Kidney epithelial cell (primary cell): Measurements from ENCODE around the gene PCDHA8. TPM values are rescaled to one million over a fixed set of nuclear protein-coding genes. Genes with fewer than 3 reads are reported as not detected.

ENCODE experiments used
- DNase-seq: peaks from one replicate; pipeline ENCODE4 v3.0.0-alpha.2; 2010; ENCODE audit warnings: low read depth
- H3K27me3 ChIP-seq: 2 replicates; pipeline ENCODE4 v1.6.0; 2011; ENCODE audit warnings: low read length; ENCODE audit not compliant: control insufficient read depth, insufficient read depth
- H3K36me3 ChIP-seq: 2 replicates; pipeline ENCODE4 v1.5.1; 2011; ENCODE audit warnings: low read length; ENCODE audit not compliant: control insufficient read depth, insufficient read depth
- H3K4me3 ChIP-seq: 2 replicates; pipeline ENCODE4 v1.5.1; 2011; ENCODE audit warnings: low read depth, mild to moderate bottlenecking, control low read depth, low read length
- CTCF ChIP-seq: IDR thresholded peaks from 2 replicates; pipeline ENCODE4 v1.5.1; 2011; ENCODE audit warnings: mild to moderate bottlenecking, moderate library complexity, low read length, control low read depth, inconsistent platforms; ENCODE audit not compliant: insufficient read depth, poor library complexity, severe bottlenecking
- total RNA-seq: library from RNA; depleted of rRNA; stranded (reverse); fragments of >200 nt; gene quantifications from 2 replicates; pipeline ENCODE4 v1.2.3, GENCODE V29; 2015

PCDHA8 gene
- total RNA-seq, 1 donor from 2014 or later, result not detected

- Histone ChIP-seq H3K36me3 (no peaks in the 10 kb centered on the region), H3K27me3 (peaks cover 3% of the 10 kb centered on the region), H3K4me3 (no peak within 1 kb of the TSS)
- TF ChIP-seq CTCF, result peak; percentile 20
- no peak for DNase-seq
Measured at GRCh38 chr5:140881889-140882590, 41.1 kb downstream of the PCDHA8 start, which contains the start of gene PCDHA13. TSS of gene PCDHA13 (plus strand) at chr5:140882124. CDS start at chr5:140882269, 145 bp downstream.

GRCh38 chr5:140882591-140882899 lies 41.6 kb downstream of the PCDHA8 start:
- Histone ChIP-seq H3K4me3 (no peak overlapping the region), H3K27me3 (peaks cover 3% of the 10 kb centered on the region), H3K36me3 (no peaks in the 10 kb centered on the region)
- no peak for TF ChIP-seq CTCF
- no peak for DNase-seq

- Histone ChIP-seq H3K27me3 (peaks cover 3% of the 10 kb centered on the region), H3K4me3 (no peak overlapping the region), H3K36me3 (no peaks in the 10 kb centered on the region)
- no peak for TF ChIP-seq CTCF
- no peak for DNase-seq
Measured at GRCh38 chr5:140883373-140883772, 42.4 kb downstream of the PCDHA8 start.

- Histone ChIP-seq H3K27me3 (peaks cover 3% of the 10 kb centered on the region), H3K36me3 (no peaks in the 10 kb centered on the region), H3K4me3 (no peak overlapping the region)
- TF ChIP-seq CTCF, result no peak
- DNase-seq, result no peak
Measured at GRCh38 chr5:140883927-140884697, 43.1 kb downstream of the PCDHA8 start.

Other genes starting within 250 kb of the PCDHA8 start
- 0.29 and 1.9 TPM in 2 replicates for gene CD14, start 208.0 kb upstream of the PCDHA8 start, total RNA-seq
- gene TMCO6, start 201.7 kb upstream of the PCDHA8 start, total RNA-seq, result 35.6 and 66.8 TPM in 2 replicates
- 46.4 and 51.2 TPM in 2 replicates for gene NDUFA2, start 193.6 kb upstream of the PCDHA8 start, total RNA-seq
- 107 and 111 TPM in 2 replicates for gene IK, start 193.4 kb upstream of the PCDHA8 start, total RNA-seq
- gene WDR55, start 176.3 kb upstream of the PCDHA8 start, total RNA-seq, result 20.1 and 22.5 TPM in 2 replicates
- gene DND1, start 167.6 kb upstream of the PCDHA8 start, total RNA-seq, result 0.34 and 1.0 TPM in 2 replicates
- gene HARS1, start 149.8 kb upstream of the PCDHA8 start, total RNA-seq, result 80.6 and 97.1 TPM in 2 replicates
- gene HARS2, start 149.7 kb upstream of the PCDHA8 start, total RNA-seq, result 31.6 and 33.9 TPM in 2 replicates
- gene ZMAT2, start 140.7 kb upstream of the PCDHA8 start, total RNA-seq, result 27.2 and 42.4 TPM in 2 replicates
- gene PCDHA1, start 55.0 kb upstream of the PCDHA8 start, total RNA-seq, result not detected in 2 replicates
- not detected in 2 replicates for gene PCDHA2, start 46.3 kb upstream of the PCDHA8 start, total RNA-seq
- 0.07 and 0.25 TPM in 2 replicates for gene PCDHA3, start 40.1 kb upstream of the PCDHA8 start, total RNA-seq
- 0.27 and 1.2 TPM in 2 replicates for gene PCDHA4, start 34.1 kb upstream of the PCDHA8 start, total RNA-seq
- gene PCDHA5, start 19.6 kb upstream of the PCDHA8 start, total RNA-seq, result not detected in 2 replicates
- gene PCDHA6, start 13.2 kb upstream of the PCDHA8 start, total RNA-seq, result 0.21 and 0.27 TPM in 2 replicates
- 0.07 and 0.25 TPM in 2 replicates for gene PCDHA7, start 6.9 kb upstream of the PCDHA8 start, total RNA-seq
- under 0.01 TPM in 2 replicates for gene PCDHA9, start 7.2 kb downstream of the PCDHA8 start, total RNA-seq
- gene PCDHA10, start 14.7 kb downstream of the PCDHA8 start, total RNA-seq, result 0.33 and 0.68 TPM in 2 replicates
- 0.48 and 1.2 TPM in 2 replicates for gene PCDHA11, start 27.8 kb downstream of the PCDHA8 start, total RNA-seq
- gene PCDHA12, start 34.1 kb downstream of the PCDHA8 start, total RNA-seq, result 0.08 and 0.96 TPM in 2 replicates
- gene PCDHA13, start 40.9 kb downstream of the PCDHA8 start, total RNA-seq, result 0.21 TPM in 1 of 2 replicates, not detected in the other
- gene PCDHAC1, start 85.1 kb downstream of the PCDHA8 start, total RNA-seq, result 0.07 and 0.17 TPM in 2 replicates
- 0.48 and 0.92 TPM in 2 replicates for gene PCDHAC2, start 125.3 kb downstream of the PCDHA8 start, total RNA-seq
- gene PCDHB1, start 210.2 kb downstream of the PCDHA8 start, total RNA-seq, result under 0.01 TPM in 1 of 2 replicates, not detected in the other